Measurements from ENCODE around the gene RS1. TPM values are rescaled to one million over a fixed set of nuclear protein-coding genes. Genes with fewer than 3 reads are reported as not detected.
A peak's percentile ranks its signal among the peaks of the same experiment; 100 is the strongest.

RS1 gene
- total RNA-seq, 4 donors from 2014 or later, result not detected

DNA sequence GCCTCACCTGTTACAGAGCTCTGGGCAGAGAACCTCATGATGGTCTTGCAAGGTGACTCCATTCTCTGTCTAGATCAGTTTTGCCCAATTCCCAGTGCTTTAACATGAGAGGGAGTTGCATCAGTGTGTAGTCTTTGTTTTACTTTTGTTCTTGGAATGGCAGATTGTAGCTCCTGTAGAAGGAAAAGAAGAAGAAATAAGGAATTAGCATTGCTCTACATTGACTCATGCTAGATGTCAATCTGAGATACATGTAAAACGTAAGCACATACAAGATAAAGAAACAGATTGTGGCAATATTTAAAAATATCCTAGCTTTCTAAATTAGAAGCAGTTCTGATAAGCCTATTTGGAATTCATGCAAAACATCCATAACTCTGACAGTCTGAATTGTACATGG lies 19.5 kb upstream of the RS1 start:
- H3K4me1 ChIP-seq, result no peaks in the 10 kb centered on the region
- TF ChIP-seq CTCF (IDR thresholded peaks at IDR 0.05), result no peak
- no peak for TF ChIP-seq POLR2A (IDR thresholded peaks at IDR 0.05)
- no peak overlapping the region for H3K4me3 ChIP-seq
- DNase-seq, result no peak
- H3K27ac ChIP-seq, result no peak overlapping the region
- H3K9me3 ChIP-seq, result no peaks in the 10 kb centered on the region
- no peaks in the 10 kb centered on the region for H3K36me3 ChIP-seq
- no peaks in the 10 kb centered on the region for H3K27me3 ChIP-seq

DNA sequence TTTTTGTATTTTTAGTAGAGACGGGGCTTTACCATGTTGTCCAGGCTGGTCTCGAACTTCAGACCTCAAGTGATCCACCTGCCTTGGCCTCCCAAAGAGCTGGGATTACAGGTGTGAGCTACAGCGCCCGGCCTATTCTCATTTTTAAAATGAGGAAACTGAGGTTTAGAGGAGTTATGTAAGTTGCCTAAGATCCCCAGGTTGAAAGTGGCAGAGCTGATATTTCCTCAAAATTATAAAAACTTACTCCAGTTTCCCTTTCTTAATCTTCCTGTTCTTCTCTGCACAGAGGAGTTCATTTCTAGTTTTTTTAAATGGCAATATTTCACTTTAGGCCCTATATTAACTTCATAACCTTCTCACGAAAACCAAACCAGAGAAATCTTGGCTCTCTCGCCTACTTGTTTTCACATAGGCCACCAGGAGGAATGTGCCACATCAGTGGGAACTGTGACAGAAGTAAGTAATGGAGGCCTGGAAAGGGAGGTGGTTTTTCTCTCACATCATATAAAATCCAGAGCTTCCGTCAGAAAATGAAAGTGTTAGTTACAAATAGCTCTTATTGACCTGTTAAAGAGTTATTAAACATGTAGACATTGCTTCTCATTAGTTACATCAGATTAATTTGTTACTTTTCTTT lies 16.1 kb upstream of the RS1 start:
- H3K4me3 ChIP-seq, result no peak overlapping the region
- no peaks in the 10 kb centered on the region for H3K9me3 ChIP-seq
- H3K27ac ChIP-seq, result no peak overlapping the region
- no peaks in the 10 kb centered on the region for H3K36me3 ChIP-seq
- no peak for DNase-seq
- TF ChIP-seq CTCF (IDR thresholded peaks at IDR 0.05) (no peak), POLR2A (IDR thresholded peaks at IDR 0.05) (no peak)
- no peaks in the 10 kb centered on the region for H3K27me3 ChIP-seq
- no peaks in the 10 kb centered on the region for H3K4me1 ChIP-seq

- H3K27ac ChIP-seq, result no peak overlapping the region
- TF ChIP-seq CTCF (IDR thresholded peaks at IDR 0.05) (no peak), POLR2A (IDR thresholded peaks at IDR 0.05) (no peak)
- no peak for DNase-seq
- no peaks in the 10 kb centered on the region for H3K36me3 ChIP-seq
- no peaks in the 10 kb centered on the region for H3K27me3 ChIP-seq
- no peaks in the 10 kb centered on the region for H3K9me3 ChIP-seq
- no peak overlapping the region for H3K4me3 ChIP-seq
- H3K4me1 ChIP-seq, result no peaks in the 10 kb centered on the region
Observed at GRCh38 chrX:18682979-18683387, 11.1 kb upstream of the RS1 start.

DNA sequence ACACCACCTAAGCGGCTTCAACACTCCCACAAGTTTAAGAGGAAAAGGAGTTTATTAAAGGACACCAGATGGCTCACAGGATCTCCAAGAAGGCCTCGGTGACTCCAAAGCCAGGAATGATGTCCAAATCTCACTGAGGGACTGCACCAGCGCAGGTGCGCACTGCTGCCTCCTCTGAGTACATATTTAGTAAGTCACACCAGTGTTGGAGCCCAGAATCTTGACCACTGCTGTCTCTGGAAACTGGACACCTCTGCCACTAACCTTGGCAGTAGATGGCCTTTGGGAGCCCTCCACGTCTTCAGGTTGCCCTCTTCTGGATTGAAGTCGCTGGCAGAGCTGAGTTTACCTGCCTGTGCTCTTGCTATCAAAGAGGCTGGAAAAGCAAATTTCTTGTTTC lies 10.1 kb upstream of the RS1 start:
- no peak overlapping the region for H3K27ac ChIP-seq
- TF ChIP-seq POLR2A (IDR thresholded peaks at IDR 0.05) (no peak), CTCF (IDR thresholded peaks at IDR 0.05) (no peak)
- no peak overlapping the region for H3K4me3 ChIP-seq
- no peaks in the 10 kb centered on the region for H3K9me3 ChIP-seq
- H3K27me3 ChIP-seq, result no peaks in the 10 kb centered on the region
- no peak for DNase-seq
- no peaks in the 10 kb centered on the region for H3K36me3 ChIP-seq
- H3K4me1 ChIP-seq, result no peaks in the 10 kb centered on the region

- no peak for TF ChIP-seq POLR2A (IDR thresholded peaks at IDR 0.05)
- Histone ChIP-seq H3K27me3 (no peaks in the 10 kb centered on the region), H3K4me3 (no peak overlapping the region), H3K9me3 (no peaks in the 10 kb centered on the region), H3K36me3 (no peaks in the 10 kb centered on the region), H3K4me1 (no peaks in the 10 kb centered on the region), H3K27ac (no peak overlapping the region)
- DNase-seq, result no peak
Observed at GRCh38 chrX:18677161-18677869, 5.4 kb upstream of the RS1 start.

GRCh38 chrX:18676470-18676869 lies 4.6 kb upstream of the RS1 start:
- Histone ChIP-seq H3K36me3 (no peaks in the 10 kb centered on the region), H3K4me3 (no peak overlapping the region), H3K4me1 (no peaks in the 10 kb centered on the region), H3K9me3 (no peaks in the 10 kb centered on the region), H3K27ac (no peak overlapping the region), H3K27me3 (no peaks in the 10 kb centered on the region)
- TF ChIP-seq POLR2A (IDR thresholded peaks at IDR 0.05), result no peak
- TF ChIP-seq CTCF (IDR thresholded peaks at IDR 0.05), result peak in 1 of 6 experiments; percentile 6
- DNase-seq, result no peak
